ENCODE data around the gene EPOP.

Gene EPOP

DNA sequence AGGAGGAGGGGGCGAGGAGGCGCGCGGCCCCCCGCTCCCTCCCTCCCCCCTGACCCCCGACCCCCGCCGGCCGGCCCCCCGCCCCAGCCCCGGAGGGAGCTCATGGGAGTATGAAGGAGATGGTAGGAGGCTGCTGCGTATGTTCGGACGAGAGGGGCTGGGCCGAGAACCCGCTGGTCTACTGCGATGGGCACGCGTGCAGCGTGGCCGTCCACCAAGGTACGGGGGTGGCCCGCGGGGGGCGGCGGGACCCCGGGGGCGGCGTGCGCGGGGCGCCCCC lies 30.7 kb upstream of the EPOP start:
- DNase-seq: no peak

DNA sequence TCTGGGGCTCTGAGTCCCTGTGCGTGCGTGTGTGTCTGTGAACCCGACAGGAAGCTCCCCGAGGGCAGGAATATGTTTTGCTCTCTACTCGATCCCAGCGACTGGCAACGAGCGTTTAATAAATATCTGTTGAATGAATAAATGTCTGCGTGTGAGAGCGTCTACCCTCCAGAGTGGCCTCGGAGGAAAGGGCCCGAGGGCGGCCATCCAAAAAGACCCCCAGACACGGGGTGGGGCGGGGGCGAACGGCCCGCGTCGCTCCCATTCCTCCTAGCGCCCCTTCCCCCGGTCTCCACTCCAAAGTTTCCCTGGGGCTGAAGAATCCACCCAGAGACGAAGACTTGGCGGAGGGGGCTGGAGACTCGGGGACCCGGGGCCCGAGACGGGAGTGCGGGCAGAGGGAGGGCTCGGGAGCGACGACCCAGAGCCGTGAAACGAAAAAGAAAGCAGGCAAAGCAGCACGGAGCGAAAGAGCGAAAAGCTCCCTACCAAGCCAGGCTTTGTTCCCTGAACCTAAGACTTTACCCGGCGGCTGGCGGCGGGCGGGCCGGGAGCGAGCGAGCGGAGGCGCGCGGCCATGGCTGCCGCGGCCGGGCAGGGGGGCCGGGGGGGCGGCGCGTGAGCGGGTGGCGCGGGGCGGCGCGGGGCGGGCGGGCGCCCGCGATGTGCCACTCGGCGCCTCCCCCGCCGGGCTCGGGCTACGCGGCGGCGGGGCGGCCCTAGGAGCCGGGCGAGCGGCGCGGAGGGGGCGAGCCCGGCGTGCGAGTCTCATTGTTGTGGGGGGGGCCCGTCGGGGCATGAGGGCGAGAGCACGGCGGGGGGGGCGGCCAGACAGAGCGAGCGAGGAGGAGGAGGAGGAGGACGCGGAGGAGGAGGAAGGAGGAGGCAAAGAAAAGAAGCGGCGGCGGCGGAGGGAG lies 30.1 kb upstream of the EPOP start, which contains the start of gene MLLT6:
TSS of gene MLLT6 (plus strand) at position 668 of the 917 bp plus-strand sequence. CDS start 360 bp downstream, outside the sequence.
- peak; percentile 81 for DNase-seq

DNA sequence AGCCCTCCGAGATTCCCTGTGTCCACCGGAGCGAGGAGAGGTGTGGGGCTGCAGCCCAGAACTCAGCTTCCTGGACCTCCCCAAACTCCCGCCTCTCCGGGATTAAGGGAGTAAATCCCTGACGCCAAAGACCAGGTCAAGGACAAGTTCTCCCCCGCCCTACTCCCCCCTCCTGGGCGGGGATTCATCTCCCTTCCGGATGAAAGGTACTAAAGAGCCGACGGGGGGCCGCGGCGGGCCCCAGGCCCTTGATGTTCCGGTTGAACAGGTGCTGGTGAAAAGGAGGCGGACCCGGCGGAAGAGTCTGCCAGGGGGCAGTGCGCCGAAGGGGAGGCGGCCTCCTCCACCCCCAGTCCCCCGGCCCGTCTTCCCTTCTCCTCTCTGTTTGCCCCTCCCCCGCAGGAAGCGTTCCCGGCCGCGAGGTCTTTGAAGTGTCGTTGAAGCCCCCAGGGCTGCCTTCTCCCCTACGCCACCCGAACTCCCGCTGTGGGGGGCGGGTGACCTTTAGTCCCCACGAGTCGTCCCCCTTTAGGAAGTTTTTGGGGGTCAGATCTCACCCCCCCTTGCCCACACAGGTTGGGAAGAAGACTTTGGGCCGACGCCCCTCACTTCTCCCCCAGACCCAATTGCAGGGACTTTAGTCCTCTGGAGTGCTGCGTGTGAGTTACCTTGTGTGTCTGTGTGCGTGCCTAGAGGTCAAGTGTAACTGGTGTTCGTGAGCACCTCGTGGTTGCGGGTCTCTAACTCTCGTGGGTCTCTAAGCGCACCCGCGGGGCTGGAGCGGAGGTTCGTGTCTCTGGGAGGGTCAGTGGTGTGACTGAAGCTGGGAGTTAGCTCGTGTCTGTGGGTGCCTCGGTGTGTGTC lies 29.2 kb upstream of the EPOP start:
- peak; percentile 75 for DNase-seq

DNA sequence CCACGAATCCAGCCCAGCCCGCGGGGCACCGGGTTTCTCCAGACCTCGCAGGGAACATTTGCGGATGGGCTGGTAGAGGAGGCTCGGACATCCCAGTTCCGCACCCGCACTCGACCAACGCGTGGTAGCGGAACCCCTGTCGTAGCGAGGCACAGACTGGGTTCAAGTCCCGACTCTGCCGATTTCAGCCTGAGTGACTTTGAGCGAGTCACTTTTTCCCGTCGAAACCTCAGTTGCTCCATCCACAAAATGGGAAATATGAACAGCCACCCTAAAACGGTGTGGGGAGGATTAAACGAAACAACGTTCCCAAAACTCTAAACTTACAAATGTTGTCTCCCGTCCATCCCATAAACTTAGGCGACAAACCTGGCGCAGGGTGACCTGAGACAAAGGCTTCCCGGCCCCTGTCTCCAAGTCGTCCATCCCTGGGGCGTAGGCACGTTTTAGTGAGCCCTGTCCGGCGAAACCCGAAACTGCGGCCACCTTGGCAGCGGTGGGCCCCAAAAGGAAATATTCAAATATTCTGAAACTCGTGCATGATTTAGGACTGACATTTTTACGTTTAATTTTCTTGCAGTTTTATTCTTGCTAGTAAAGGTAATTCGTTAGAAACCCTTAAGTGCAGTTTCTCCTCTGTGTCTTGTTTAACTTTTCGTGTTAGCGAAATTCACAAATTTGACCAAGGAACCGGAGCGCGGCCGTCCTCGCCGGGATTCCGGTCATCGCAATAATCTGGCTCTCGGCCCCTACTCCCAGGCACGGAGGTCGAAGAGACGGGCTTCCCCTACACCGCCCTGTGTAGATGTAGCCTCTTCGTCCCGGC lies 28.4 kb upstream of the EPOP start:
- no peak for DNase-seq

DNA sequence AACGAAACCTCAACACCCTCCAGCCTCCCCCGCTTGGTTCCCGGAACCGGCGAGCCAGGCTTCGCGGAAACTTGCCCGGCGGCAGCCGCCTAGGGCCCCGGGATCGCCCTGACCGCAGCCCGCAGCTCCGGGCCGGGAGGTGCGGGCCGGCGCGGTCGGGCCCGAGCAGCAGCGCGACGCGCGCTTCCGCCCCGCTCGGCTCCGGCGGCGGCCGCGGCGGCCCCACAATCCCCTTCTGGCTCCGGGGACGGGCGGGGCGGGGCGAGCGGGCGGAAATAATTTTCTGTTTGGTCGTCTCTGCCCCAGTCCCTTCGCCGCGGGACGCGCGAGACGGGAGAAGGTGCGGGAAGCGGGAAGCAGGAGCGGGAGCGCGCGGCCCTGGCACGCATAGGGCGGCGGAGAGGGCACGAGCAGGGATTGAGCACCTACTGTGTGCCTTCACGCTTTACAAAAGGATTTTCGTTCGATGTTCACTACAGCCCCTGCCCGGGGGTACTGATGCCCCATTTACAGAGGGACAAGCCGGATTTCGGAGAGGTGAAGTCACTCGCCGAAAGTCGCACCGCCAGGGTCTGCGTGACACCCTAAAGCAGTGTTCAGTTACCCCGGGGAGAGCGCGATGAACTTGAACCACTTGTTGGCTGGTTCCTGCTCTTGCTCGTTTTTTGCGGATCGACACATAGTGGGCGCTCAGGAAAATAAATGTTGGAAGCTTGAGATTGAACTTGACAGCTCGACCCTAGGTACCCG lies 27.6 kb upstream of the EPOP start:
- DNase-seq: peak; percentile 79

DNA sequence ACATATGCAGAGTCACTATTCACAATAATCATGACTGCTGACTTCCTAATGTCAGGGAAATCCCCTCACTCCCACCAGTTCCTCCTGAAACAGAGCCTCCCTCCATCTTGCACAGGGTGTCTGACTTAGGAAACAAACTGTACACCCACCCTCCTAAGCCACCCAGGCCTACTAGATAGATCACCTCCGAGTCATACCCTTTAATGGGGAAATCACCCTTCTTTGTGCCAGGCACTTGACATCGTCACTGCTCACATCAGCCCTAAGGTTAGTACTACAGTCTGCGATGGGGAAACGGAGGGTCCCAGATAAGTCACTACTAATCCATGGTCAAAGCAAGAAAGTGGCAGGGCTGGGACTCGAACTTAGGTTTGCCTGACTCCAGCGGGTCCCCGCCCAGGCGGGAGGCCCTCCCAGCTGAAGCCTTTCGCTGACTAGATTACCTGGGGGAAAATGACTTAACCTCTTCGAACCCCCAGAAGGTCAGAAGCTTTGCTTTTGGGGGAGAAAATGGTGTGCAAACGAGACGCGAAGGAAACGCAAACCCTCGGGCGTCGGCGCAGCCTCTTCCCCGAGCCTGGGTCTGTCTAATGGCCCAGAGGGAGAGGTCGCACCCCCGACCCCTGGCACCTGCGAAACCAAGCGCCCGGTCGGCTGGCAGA lies 26.9 kb upstream of the EPOP start:
- DNase-seq: peak; percentile 80

DNA sequence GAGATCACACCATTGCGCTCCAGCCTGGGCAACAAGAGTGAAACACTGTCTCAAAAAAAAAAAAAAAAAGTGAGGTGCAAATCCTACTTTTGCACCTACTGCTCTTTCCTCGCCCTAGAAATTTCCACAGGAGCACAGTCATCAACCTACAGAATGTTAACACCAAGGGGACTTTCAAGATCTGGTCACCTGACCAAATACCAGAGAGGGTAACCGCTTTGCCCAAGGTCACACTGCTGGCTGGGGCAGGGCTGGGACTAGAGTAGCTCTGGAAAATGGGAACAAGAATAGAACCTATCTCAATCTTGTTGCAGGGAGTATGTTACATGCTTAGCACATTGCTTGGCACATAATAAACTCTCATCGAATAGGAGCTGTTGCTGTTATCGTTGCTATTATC lies 24.0 kb upstream of the EPOP start:
- DNase-seq: no peak

DNA sequence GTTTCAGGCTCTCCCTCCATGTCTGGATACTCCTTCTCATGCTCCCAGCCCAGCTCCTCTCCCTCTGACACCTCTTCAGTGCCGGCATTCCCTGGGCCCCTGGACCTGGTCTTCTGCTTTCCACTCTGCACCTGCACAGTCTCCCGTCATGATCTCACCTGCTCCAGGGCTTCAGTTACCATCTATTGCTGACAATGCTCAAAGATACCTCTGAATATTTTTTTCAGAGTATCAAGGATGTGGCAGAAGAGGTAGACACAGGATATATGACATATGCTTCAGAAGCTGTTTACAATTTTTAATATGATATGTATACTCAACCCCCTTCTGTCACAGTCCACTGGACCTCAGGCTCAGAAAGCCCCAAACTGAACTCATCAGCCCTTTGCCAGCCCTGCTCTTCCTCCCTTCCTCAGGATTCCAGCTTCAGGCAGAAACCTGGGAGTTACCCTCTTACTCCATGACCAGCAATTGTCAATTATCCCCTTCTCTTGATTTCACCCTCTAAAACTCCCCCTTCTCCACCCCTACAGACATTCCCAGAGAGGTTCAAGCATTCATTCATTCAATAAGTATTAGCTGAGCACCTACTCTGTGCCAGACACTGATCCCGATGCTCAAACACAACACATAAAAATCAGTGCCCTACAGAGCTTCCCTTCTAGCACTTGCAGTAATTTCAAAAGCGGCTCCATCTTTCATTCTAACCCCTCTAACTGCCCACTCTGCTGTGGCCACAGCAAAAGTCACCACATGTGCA lies 22.5 kb upstream of the EPOP start:
- no peak for DNase-seq

DNA sequence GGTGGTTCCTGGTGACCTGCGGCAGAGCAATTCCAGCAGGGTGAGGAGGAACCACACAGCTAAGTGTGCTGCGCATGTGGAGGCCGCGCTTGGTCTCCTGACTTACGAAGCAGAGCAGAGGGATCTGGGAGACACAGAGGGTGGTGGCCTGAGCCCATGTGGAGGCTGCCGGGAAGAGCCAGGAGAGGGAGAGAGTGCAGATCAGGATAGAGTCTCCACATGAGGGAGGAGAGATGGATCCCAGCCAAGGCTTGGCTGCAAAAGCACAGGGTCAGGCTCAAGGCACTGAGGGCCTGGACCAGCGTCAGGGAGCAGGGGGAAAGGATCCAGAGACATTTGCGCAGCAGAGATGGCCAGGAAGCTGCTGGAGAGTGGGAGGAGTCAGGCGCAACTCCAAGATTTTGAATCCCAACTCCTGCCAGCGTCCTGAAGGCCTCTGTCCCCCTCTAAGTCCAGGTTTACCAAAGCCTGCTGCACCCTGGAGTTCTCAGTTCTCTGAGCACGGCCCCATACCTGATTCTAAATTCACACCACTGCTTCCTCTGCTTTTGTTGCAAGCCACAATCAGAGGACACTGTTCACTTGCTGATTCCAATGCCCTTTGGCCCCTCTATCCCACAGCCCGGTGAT lies 19.1 kb upstream of the EPOP start:
- no peak for DNase-seq

DNA sequence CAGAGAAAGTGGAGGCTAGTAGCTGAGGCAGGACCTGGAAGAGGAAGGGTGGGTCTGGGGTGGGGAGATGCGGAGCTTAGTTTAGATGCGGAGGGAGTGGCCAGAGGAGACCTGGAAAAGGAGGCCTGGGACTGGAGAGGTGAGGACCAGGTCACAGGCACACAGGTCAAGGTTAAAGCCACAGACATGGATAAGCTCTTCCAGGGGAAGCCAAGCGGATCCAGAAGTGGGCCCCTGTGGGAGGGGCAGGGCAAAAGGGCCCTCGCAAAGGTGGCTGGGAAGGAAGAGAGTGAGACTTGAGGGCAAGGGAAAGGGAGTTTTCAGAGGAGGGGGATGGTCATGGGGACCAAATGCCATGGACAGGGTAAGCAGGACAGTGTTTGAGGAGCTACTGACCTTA lies 16.4 kb upstream of the EPOP start:
- no peak for DNase-seq

DNA sequence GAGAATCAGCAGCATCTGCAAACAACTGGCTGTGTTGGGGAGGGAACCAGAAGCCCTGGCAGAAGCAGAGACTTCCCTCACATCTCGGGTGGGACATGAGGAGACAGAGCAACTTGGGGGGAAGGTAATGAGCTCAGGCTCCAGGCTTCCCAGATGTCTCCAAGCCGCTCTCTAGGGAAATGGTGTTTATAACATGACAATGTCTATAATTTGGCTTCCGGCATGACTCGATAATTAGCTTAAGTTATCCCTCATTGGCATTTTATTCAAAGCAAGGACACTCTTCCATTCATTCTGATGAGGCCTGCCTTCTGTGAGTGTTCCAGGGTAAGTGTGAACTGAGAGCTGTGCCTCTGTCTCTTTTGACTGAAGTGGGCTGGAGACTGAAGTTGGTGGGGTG lies 15.6 kb upstream of the EPOP start:
- no peak for DNase-seq

DNA sequence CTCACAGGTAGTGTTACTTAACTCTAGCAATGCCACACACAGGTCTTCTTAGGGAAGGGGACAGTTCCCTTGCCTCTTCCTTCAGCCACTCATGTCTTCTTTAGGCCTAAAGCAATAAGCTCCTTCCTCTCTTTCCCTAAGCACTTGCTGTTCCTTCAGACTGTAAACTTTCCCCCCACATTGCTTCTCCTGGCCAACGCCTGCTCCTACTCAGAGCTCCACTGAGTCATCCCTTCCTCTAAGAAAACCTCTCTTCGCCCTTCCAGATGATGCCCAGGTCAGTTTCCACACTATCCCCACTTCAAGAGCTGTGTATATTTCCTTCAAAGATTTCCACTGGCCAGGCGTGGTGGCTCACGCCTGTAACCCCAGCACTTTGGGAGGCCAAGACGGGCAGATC lies 12.5 kb upstream of the EPOP start:
- no peak for DNase-seq

DNA sequence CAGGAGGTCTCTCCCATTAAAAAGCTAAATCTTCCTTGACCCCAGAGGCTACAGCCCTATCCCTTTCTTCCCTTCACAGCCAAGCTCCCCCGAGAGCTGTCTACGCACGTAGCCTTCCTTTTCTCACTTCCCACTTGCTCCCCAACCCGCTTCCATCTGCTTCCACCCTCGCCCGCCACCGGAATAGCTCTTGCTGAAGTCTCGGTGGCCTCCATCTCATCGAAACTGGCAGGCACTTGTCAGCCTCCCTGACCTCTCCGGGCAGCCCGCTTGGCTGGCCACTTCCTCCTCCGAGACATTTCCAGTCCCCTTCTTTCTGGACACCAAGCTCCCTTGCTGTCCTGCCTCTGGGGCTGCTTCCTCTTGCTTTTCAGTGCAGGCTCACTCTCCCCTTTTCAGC lies 10.7 kb upstream of the EPOP start:
- peak; percentile 31 for DNase-seq

DNA sequence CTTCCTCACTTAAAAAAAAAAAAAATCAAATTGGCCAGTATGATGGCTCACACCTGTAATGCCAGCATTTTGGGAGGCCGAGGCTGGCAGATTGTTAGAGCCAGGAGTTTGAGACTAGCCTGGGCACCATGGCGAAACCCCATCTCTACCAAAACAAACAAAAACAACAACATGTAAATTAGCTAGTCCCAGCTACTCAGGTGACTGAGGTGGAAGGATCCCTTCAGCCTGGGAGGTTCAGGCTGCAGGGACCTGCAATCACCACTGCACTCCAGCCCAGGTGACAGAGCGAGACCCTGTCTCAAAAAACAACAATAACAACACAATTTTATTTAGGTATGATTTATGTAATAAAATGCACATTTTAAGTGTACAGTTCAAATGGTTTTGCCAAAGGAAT lies 6.3 kb upstream of the EPOP start:
- no peak for DNase-seq

DNA sequence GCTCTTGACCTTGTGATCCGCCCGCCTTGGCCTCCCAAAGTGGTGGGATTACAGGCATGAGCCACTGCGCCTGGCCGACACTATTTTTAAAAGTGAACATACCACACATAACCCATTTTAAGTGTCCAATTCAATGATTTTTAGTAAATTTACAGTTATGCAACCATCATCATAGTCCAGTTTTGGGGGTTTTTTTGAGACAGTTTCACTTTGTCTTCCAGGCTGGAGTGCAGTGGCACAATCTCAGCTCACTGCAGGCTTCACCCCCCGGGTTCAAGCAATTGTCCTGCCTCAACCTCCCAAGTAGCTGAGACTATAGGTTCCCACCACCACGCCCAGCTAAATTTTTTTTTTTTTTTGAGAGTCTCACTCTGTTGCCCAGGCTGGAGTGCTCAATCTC lies 3.1 kb upstream of the EPOP start:
- no peak for DNase-seq

DNA sequence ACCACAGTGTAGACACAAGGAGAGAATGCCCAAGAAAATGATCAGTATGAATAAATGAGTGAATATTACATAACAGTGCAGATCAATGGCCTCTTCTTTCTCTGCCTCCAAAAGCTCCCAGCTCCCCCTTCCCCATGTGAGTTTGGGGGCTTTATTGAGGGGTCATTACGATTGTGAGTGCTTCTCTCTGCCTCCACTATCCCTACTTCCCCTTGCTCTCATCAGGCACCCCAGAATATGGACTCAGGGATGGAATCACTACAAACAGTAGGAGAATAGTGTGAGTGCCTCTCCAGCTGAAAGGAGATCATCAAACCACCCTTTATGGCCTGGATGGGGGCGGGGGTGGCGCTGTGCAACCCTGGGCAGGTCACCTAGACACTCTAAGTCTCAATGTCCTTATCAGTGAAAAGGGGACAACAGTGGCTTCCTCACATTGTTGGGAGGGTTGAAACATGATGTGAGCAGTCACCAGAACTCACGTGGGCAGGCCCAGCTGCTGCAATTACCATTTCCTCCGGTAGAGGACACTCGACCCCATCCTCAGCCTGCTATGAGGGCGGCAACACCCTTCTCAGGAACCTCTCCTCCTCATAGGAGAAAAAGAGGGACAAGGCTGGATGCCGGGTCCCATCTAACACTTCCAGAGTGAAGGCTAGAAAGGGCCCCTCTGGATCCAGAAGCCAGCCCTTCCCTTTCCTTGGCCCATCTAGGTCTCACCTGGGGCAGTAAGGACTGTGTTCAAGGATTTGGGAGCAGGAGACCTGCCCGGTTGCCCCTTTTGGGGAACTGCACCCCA lies 2.1 kb upstream of the EPOP start:
- peak; percentile 76 for DNase-seq

DNA sequence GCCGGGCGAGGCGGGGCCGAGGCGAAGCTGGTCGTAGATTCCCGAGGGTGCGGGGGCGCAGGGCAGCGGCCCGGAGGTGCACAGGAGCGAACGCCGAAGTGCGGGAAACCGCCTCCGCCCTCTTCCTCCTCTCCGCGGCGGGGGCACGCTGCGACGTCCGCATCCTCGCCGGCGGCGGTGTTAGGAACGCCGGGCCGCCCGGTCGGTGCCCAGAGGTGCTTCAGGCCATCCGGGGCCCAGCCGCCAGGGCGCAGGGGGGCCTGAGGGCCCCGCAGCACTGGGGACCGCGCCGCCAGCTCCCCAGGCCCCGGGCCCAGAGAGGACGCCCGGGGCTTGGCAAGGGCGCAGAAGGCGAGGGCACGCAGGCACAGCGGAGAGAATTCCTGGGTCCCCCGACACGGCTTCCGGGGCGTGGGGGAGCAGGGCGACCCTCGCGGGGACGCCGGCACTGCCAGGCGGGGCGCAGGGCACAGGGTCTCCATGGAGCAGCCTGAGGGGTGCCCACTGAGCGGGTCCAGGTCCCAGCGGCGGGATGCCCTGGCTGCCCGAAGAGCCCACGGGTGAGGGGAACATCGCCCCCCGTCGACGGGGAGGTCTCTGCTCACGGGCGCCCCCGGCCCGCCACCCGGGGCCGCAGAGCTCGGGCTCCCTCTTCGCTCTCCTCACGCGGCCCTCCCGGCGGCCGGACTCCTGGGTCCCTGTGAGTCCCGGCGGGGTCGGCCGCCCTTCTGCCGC lies 576 bp downstream of the EPOP start:
- no peak for DNase-seq

DNA sequence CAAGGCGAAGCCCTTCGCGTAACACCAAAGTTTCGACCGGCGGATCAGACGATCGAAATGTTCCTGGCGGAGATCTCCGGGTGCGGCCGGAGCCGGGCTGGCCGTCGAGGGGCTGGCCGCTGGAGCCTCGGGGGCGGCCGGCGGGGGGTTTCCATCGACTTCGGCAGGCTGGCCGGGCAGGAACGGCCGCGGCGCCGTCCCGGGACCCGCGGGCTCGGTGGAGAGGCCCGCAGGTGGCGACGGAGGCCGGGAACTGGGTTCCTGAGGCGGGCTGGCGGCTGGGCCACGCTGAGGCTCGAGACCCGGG lies 1.1 kb downstream of the EPOP start:
- no peak for DNase-seq
